HG03469 (cell line): Measurements from ENCODE around the gene KASH5.

Experiments
- ATAC-seq: cut with Tn5 transposase; IDR thresholded peaks from one replicate; pipeline ENCODE4 v1.9.1; 2021; ENCODE audit warnings: mild to moderate bottlenecking, moderate library complexity, moderate number of reproducible peaks; ENCODE audit not compliant: unreplicated experiment

KASH5 gene

GRCh38 chr19:49420227-49420626, 32.2 kb downstream of the KASH5 start:
- ATAC-seq = no peak

- no peak for ATAC-seq
Observed at GRCh38 chr19:49421039-49421877, 33.2 kb downstream of the KASH5 start.

- ATAC-seq = no peak
Observed at GRCh38 chr19:49421878-49422202, 33.8 kb downstream of the KASH5 start.

- no peak for ATAC-seq
Observed at GRCh38 chr19:49422407-49423070, 34.5 kb downstream of the KASH5 start.

- no peak for ATAC-seq
Observed at GRCh38 chr19:49423071-49423984, 35.3 kb downstream of the KASH5 start, which contains the start of gene PTH2. PTH2 (minus strand) TSS chr19:49423441; CDS start chr19:49423339, 102 bp downstream.

- ATAC-seq = no peak
Observed at GRCh38 chr19:49423985-49424303, 35.9 kb downstream of the KASH5 start.

GRCh38 chr19:49425178-49425577, 37.1 kb downstream of the KASH5 start, which contains the start of gene GFY:
GFY (plus strand) TSS chr19:49425388; CDS start chr19:49426431, 1,043 bp downstream.
- no peak for ATAC-seq

- ATAC-seq = no peak
Observed at GRCh38 chr19:49425922-49426592, 38.0 kb downstream of the KASH5 start.

- no peak for ATAC-seq
Observed at GRCh38 chr19:49427339-49427738, 39.3 kb downstream of the KASH5 start.

GRCh38 chr19:49427855-49428546, 40.0 kb downstream of the KASH5 start:
- no peak for ATAC-seq

- ATAC-seq = no peak
Observed at GRCh38 chr19:49428547-49429451, 40.8 kb downstream of the KASH5 start.

- ATAC-seq = no peak
Observed at GRCh38 chr19:49430172-49430677, 42.2 kb downstream of the KASH5 start.

GRCh38 chr19:49430678-49431329, 42.8 kb downstream of the KASH5 start:
- ATAC-seq = no peak

GRCh38 chr19:49431330-49431749, 43.3 kb downstream of the KASH5 start:
- no peak for ATAC-seq

GRCh38 chr19:49432141-49433073, 44.4 kb downstream of the KASH5 start:
- no peak for ATAC-seq

- ATAC-seq = no peak
Observed at GRCh38 chr19:49433240-49433901, 45.3 kb downstream of the KASH5 start.
